Stimulated activated CD8-positive, alpha-beta memory T cell treated with anti-CD3 and anti-CD28 coated beads, Interleukin-15, amount 100 ng/mL, for 4 hours (primary cell): ENCODE results near the gene KLRC3.
"Not testable (repeated sequence)": the region's sequence is repeated elsewhere in the genome, so short reads cannot be mapped to it uniquely, and the experiment has no call there.

Experiments
- DNase-seq, 2 donors: peaks; one replicate each; pipeline ENCODE4 v3.0.0-alpha.2; 2020; ENCODE audit warnings: low read depth in 2 of 2

KLRC3 gene

DNA sequence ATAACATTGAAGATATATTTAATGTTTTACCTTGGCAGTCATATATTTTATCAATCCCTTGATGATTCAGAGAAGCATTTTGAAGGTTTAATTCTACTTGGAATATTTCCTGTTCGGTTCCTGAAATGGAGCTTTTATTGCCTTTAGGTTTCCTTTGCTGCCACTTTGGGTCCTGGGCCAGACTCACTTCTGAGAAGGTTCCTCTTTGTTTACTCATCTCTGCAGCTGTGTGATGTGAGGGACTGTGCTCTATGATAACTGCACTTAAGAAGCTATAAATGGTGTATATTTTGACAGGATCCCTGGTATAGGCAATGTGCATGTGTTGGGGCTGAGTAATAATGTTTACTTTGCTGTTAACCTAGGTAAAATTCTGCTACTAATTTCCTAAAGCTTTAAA is at the start of gene KLRC3:
Gene KLRC3, minus strand, starts transcription at position 262 of the 400 bp plus-strand sequence. Its CDS starts 45 bp downstream, at position 217.
- not testable (repeated sequence) for DNase-seq

- no peak for DNase-seq
These were observed 49.3 kb upstream of the KLRC3 start for GRCh38 chr12:10469701-10470100.

DNA sequence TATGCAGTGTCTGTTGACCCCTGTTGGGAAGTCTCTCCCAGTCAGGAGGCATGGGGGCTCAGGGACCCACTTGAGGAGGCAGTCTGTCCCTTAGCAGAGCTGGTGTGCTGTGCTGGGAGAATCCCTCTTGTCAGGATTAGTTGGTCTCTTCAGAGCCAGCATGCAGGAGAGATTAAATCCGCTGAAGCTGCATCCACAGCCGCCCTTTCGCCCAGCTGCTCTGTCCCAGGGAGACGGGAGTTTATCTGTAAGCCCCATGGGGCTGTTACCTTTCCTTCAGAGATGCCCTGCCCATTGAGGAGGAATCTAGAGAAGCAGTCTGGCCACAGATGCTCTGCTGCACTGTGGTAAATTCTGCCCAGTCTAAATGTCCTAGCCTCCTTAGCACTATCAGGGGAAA is 45.9 kb upstream of the KLRC3 start:
- no peak for DNase-seq

GRCh38 chr12:10457760-10458159 is 37.4 kb upstream of the KLRC3 start:
- DNase-seq: no peak

GRCh38 chr12:10456856-10457255 is 36.5 kb upstream of the KLRC3 start:
- no peak for DNase-seq

- DNase-seq: no peak
These were observed 35.4 kb upstream of the KLRC3 start for GRCh38 chr12:10455766-10456165.

DNA sequence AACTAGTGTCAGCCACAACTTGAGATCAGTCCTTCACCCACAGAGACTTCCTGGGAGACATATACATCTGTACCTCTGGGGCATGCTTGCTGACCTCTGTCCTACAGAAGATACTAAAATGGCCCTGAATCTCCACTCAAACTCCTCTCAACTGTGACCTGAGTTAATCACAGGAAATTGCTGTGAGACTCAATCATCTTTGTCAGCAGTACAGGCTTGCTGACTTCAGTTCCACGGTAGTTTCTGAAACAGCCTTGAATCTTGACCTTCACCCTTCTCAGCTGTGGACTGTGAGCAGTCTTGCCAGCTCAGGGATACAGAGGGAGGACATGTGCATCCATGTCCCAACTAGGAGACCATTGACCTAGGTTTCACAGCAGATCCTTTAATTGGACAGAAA is 34.1 kb upstream of the KLRC3 start:
- DNase-seq: no peak

DNA sequence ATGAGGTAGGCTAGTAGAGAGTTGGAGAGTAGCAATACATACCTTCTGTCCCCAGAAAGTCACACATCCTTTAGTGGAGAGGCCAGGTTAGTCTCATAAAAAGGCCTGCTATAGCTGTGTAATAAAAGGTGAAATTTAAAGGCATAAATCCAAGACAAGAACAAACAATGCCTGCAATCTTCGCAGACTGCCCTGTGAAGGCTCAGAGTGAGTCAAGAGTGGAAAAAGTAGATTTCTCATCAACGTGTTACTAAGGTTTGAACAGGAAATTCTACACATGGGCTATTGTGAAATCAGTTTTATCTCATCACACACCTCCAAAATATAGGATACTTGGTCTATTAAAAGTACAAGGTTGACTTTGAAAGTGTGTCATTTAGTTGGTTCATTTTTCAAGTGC is 32.8 kb upstream of the KLRC3 start, which contains the start of gene KLRC1:
Gene KLRC1, minus strand, starts transcription at position 222 of the 400 bp plus-strand sequence. CDS start 2,221 bp downstream, outside the sequence.
- no peak for DNase-seq

GRCh38 chr12:10448236-10448635 is 27.8 kb upstream of the KLRC3 start:
- DNase-seq: no peak

DNA sequence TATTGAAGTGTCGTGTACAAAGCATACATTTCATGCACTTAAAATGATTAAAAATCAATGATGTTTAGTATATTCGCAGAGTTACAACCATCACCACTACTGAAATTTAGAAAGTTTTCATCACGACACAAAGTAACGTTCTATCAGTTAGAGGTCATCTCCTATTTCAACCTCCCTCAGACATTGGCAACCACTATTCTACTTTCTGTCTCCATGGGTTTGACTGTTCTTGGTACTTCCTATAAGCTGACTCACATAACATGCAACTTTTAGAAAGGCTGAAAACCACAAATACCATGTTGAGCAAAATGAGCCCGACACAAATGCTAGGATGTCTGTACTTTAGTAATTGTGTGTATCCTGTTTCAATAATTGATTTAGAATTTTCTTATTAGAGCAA is 25.7 kb upstream of the KLRC3 start:
- DNase-seq: not testable (repeated sequence)

DNA sequence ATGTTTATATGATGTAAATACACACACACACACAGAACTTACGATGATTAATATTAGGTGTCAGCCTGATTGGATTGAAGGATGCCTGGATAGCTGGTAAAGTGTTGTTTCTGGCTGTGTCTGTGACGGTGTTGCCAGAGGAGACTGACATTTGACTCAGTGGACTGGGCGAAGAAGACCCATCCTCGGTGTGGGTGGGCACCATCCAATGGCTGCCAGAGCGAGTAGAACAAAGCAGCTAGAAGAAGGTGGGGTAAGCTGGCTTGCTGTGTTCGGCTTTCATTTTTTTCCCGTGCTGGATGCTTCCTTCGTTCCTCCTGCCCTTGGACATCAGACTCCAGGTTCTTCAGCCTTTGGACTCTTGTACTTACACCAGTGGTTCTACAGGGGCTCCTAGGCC is 20.7 kb upstream of the KLRC3 start:
- not testable (repeated sequence) for DNase-seq

GRCh38 chr12:10439608-10440274 is 19.3 kb upstream of the KLRC3 start:
- not testable (repeated sequence) for DNase-seq

GRCh38 chr12:10437601-10438000 is 17.2 kb upstream of the KLRC3 start:
- not testable (repeated sequence) for DNase-seq

- not testable (repeated sequence) for DNase-seq
These were observed 15.4 kb upstream of the KLRC3 start, which contains the start of gene KLRC2 for GRCh38 chr12:10435816-10436215. Gene KLRC2 (minus strand): TSS chr12:10436010. CDS start chr12:10435986, 24 bp downstream.

GRCh38 chr12:10430623-10431022 is 10.2 kb upstream of the KLRC3 start:
- DNase-seq: not testable (repeated sequence)

GRCh38 chr12:10425938-10426337 is 5.5 kb upstream of the KLRC3 start:
- DNase-seq: not testable (repeated sequence)

GRCh38 chr12:10424260-10424899 is 4.0 kb upstream of the KLRC3 start:
- not testable (repeated sequence) for DNase-seq

DNA sequence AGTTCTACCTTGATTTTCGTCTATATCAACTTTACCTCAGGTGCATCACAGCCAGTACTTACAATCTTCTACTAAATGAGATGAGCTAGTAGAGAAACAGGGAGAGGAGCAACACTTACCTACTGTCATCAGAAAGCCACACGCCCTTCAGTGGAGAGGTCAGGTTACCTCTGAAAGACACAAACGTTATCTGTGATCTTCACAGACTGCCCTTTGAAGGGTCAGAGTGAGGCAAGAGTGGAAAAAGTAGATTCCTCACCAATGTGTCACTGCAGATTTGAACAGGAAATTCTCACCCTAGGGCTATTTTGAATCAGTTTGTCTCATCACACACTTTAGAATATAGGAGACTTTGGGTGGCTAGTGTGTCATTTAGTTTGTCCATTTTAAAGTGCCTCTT is 1.8 kb upstream of the KLRC3 start:
- not testable (repeated sequence) for DNase-seq

GRCh38 chr12:10409392-10409791 is 11.0 kb downstream of the KLRC3 start, which contains the start of gene KLRC4:
Gene KLRC4 (minus strand): TSS chr12:10409757. CDS start chr12:10409575, 182 bp downstream.
- DNase-seq: no peak

GRCh38 chr12:10408842-10409241 is 11.6 kb downstream of the KLRC3 start:
- no peak for DNase-seq

DNA sequence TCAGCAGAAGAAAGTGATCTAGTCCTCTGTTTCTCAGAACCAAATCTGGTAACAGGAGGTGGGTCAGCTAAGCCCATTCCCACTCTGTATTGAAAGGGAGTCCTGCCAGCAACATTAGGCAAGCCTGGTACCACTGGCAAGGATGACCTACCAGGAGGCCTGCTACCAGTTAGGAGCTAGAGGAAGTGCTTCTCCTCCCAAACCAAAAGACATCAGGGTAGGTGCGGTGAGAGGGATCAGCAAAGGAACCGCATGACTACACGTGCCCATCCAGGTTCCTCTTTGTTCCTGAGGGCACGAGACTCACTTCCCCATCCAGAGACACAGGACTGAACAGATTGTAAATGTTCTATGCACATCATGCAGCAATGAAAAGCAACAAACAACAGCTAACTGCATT is 13.7 kb downstream of the KLRC3 start:
- DNase-seq: no peak

- no peak for DNase-seq
These were observed 15.1 kb downstream of the KLRC3 start for GRCh38 chr12:10405294-10405693.

GRCh38 chr12:10404798-10405197 is 15.6 kb downstream of the KLRC3 start:
- DNase-seq: no peak
